H1 (cell line): Measurements from ENCODE around the gene SLC7A9.

Experiments used
- CBX8 ChIP-seq: fragments of 300-800, 300-1000 bp; sonication (generic); IDR thresholded peaks from 2 replicates; pipeline ENCODE4 v1.7.1; 2016; ENCODE audit warnings: low read depth, low read length, borderline replicate concordance
- GABPA ChIP-seq: IDR thresholded peaks from 2 replicates; pipeline ENCODE4 v1.6.1; 2011; ENCODE audit warnings: mild to moderate bottlenecking, low read length, moderate library complexity, borderline replicate concordance; ENCODE audit not compliant: insufficient read depth
- KDM5A ChIP-seq: fragments of 200-600 bp; IDR thresholded peaks from 2 replicates; pipeline ENCODE4 v1.7.1; 2012; ENCODE audit warnings: mild to moderate bottlenecking, low read length, inconsistent platforms, mixed read lengths

DNA sequence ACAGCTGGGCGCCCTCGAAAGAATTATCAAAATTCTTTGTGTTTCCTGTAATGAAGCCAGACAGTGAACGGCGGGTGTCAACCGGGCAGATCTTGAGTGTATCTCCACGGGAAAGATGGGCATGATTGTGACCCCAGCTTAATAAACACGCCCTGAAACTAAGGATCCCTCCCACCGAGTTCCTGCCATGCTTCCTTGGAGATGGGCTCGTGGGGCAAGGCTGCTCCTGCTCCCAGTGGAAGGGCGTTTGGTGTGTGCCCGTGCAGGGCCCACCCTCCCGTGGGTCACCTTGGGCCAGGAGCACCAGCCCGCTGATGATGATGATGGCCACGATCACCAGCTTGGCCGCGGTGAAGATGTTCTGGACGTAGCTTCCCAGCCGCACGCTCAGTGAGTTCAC lies 7.4 kb downstream of the SLC7A9 start:
- TF ChIP-seq CBX8 (no peak), KDM5A (no peak), GABPA (no peak)
